NOMO-1 (cell line): ENCODE results near the gene MPZL3.

Experiments used
- DNase-seq, 2 experiments: peaks; one replicate each; lab custom pipeline; 2025; ENCODE audit not compliant: unreplicated experiment in 2 of 2; lab: John Stamatoyannopoulos, UW

The MPZL3 gene, protein sequence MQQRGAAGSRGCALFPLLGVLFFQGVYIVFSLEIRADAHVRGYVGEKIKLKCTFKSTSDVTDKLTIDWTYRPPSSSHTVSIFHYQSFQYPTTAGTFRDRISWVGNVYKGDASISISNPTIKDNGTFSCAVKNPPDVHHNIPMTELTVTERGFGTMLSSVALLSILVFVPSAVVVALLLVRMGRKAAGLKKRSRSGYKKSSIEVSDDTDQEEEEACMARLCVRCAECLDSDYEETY

DNA sequence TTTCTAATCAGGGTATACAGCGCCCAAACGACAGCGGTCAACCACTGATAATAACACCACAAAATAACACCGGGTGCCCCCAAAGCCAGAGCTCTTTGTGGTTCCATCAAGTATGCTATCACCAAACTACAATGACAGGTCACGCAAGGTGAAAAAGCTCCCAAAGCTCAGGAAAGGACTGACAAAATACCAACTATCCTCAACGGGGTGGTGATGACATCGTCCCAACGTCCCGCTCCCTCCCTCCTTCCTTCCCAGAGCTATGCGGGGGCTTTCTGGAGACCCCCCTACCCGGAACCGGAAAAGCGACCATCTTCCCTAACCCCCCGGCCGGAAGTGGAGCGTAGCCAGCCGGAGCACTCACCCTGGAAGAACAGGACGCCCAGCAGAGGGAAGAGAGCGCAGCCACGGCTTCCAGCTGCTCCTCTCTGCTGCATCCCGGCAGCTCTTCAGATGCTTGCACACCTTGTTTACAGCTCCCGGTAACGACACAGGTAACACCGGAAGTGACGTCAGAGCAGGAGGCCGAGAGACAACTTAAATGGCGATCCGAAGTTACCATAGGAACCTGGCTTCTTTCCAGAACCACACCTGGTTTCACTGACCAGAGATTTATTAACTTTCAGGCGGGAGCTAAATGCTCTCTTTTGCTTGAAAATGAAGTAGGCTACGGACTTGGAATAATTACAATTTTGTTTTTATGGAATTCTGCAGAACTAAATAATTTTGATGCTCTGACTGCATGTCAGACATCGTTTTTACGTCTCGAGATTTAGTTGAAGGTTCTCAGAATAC lies at the start of gene MPZL3:
Gene MPZL3 (minus strand): TSS at position 508 of the 795 bp plus-strand sequence. CDS start 71 bp downstream, at position 437.
- DNase-seq: peak; percentile 46 to 72

DNA sequence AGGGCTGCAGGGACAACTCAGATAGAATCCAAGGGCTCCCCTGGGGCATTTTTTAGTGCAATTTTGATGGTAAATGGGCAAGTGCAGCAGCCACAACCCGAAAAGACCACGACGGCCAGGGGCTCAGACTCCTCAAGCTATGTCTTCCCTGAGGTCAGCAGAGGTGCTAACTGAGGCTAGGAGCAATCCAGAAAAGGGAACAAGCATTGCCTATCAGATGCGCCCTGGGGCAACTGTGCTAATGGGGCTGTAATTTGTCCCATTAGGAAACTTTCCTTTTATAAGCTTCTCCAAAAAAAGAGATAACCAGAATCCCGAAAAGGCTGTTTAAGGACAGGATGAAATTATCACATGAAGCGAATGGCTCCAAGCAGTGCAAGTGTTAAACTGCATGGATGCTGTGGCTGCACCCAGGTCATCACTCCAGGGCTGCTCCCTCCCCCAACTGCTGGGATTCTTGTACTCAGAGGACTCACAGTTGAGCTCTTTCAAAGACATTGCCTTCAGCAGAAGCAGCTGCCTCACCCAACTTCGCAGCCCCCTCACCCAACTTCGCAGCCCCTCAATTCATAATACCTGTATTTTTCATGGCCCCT lies 49.5 kb upstream of the MPZL3 start:
- no peak for DNase-seq

DNA sequence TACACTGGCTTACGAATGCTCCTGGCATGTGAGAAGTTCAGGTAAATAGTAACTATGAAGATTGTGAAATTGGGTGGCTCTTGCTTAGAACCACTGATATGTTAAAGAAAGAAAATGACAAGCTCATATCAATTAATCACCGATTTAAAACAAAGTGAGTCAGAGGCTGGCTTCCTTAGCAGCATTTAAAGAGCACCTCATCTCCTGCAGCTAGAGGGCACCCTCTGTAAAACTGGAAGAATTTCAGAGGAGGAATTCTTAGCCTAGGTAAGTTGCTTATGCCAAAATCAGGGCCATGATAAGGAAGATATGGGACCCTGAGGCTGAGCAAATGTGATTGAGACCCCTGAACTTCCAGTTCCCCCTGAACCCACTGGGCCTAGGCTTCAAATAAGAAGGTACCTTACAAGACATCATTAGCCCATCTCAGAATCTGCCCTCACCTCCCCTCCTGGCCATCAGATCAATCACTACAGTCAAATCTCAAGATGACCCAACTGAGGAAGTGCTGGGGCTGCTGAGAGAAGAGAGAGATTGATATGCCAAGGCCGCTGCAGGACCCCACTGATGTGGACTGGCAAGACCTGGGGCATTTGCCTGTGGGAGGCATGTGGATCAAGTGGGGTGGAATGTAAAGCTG lies 43.8 kb upstream of the MPZL3 start:
- peak in 1 of 2 experiments; percentile 10 for DNase-seq

DNA sequence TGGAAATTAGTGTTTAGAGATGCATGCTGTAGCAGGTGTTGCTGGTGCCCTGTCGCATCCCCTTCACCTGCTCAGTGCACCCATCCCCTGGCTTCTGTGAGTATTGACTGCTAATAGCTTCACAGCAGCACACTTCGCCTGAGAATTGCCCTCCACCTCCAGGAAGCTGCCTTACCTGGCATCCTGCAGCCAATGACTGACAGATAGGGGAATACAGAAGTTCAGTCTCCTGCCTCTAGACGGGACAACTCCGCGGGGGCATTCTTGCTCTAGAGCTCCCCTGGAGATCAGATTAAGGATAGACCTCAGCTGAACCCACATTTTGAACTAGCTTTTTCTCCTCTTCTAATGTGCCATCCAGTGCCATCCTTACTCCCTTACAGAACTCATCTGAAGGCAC lies 43.0 kb upstream of the MPZL3 start:
- DNase-seq: no peak

DNA sequence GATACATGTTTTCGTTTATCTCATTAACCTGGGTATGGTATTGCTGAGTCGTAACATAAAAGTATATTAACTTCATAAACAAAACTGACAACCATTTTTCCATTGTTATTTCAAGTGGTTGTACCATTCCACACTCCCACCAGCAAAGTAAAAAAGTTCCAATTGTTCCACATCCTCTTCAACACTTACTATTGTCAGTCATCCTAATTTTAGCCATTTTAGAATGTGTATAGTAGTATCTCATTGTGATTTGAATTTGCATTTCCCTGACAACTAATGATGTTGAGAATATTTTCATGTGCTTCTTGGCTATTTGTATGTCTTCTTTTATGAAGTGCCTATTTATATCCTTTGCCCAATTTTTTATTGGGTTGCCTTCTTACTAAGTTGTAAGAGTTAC lies 41.9 kb upstream of the MPZL3 start:
- DNase-seq: no peak

DNA sequence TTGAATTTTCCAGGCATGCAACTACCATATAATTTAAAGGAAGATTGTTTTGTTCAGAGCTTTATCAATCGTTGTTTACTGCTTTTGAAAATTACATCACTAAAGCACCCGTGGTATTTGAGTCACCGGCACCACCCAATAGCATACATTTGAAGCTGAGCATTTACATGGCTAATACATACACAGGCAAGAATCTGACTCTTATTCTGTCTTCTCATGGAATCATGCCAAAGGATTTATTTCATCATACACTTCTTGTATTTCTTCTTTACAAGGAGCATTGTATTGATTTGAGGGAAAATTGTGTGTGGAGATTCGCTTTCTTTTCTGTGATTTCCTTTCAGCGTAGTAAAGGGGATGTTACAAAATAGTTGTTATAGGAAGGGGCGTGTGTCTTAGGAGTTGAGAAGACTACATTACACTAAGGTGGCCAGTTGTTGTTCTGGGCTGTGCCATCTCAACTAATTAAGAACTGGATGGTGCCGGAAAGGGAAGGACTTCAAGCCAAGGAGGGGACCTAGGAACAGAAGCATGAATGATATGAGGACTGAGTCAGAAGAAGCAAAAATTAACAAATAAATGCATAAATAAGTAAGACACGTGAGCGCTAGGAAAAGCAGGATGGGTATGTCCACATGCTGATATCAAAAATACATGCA lies 39.4 kb upstream of the MPZL3 start:
- peak in 1 of 2 experiments; percentile 74 for DNase-seq

DNA sequence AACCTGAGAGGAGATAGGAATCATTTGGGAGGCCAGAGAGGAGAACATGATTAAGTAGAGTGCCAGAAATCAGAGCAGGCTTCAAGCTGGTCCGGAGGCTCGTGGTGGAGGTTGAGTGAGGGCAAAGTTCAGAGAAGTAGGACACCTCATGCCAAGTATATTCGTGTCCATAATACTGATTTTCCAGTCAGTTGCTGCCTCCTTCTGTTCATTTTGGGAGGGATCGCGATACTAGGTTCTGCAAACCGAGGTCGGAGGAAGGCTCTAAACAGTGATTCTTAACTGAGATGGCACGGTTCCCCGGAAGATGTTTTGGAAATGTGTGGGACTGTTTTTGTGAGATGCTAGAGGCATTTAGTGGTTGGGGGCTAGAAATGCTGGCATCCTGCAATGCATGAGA lies 38.8 kb upstream of the MPZL3 start:
- DNase-seq: peak; percentile 49 to 73

DNA sequence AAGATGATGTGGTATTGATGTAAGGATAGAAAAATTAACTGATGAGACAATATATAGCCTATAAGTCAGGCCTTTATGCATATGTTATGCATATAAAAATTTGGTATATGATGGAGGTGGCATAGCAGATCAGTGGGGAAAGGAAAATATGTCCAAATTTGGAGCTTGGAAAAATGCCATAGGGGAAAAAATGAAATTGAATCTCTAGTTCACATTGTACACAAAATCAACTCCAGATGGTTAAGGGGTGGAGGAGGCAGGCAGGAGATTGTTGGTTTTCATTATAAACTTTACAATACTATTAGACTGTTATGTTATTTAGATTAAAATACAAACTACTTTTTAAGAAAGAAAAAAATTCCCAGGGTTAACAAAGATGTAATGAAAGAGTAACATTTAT lies 37.2 kb upstream of the MPZL3 start:
- no peak for DNase-seq

DNA sequence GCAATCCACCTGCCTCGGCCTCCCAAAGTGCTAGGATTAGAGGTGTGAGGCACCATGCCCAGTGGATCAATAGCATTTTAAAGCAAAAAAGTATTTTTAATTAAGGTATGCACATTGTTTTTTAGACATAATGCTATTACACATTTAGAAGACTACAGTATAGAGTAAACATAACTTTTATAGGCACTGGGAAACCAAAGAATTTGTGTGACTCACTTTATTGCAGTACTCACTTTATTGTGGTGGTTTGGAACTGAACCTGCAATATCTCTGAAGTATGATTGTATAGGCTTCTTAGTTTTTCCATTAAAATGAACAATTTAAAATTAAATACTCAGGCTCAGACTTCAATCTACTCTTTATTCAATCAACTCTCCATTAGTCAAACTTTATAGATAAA lies 34.8 kb upstream of the MPZL3 start:
- no peak for DNase-seq

DNA sequence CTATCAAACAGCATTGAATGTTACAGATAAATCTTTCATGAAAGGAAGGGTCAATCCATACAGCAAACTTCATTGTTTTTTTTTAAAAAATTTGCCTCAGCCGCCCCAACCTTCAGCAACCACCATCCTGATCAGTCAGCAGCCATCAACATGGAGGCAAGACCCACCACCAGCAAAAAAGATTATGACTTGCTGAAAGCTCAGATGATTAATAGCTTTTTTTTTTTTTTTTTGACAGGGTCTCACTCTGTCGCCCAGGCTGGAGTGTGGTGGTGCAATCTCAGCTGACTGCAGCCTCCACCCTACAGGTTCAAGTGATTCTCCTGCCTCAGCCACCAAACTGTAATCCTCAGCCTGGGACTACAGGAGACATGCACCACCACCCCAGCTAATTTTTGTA lies 34.4 kb upstream of the MPZL3 start:
- DNase-seq: no peak

DNA sequence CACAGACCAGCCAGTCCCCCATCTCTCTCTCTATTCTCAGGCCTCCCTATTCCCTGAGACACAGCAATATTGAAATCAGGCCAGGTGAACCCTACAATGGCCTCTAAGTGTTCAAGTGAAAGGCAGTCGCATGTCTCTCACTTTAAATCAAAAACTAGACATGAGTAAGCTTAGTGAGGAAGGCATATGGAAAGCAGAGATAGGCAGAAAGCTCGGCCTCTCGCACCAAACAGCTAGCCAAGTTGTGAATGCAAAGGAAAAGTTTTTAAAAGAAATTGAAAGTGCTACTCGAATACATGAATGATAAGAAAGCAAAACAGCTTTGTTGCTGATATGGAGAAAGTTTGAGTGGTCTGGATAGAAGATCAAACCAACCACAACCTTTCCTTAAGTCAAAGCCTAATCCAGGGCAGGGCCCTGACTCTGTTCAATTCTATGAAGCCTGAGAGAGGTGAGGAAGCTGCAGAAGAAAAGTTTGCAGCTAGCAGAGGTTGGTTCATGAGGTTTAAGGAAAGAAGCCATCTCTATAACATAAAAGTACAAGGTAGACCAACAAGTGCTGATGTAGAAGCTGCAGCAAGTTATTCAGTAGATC lies 31.7 kb upstream of the MPZL3 start:
- no peak for DNase-seq

DNA sequence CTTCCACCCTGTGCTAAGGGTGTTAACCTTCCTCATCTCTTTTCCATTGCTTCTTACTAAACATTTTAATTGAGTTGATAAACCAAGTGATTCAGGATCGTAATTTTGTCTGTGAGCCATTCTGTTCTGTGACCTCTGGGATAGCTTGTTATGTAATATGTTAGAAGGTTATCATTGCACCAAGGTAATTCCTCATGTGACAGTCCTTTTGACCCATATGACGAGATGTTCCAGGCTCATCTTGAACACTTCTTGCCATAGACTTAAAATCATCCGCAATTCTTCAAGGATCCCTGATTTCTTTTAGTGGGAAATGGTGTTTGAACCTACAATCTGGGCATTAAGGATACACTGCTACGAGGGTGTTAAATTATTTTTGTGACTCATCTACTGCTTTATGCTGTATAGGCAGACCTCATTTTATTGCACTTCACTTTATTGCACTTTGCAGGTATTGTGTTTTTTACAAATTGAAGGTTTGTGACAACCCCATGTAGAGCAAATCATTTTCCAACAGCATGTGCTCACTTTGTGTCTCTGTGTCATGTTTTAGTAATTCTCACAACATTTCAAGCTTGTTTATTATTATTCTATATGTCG lies 31.0 kb upstream of the MPZL3 start:
- no peak for DNase-seq

DNA sequence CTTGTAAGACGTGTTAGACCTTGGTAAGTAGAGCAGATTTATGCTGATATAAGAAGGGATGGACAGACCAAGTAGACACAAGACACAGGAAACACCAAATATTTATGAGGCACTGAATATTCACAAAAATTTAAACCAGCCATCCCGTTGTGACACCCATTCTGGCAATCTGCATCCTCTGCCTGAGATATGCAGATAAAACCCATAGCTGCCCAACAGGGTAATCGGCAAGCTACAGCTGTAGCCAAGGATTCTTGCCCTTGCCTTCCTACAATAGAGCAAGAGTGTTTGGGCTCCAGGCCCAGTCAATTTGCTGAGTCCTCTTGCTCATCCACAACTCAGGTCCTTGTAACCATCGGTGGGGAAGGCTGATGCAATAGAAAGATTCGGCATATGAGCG lies 30.4 kb upstream of the MPZL3 start:
- DNase-seq: no peak

DNA sequence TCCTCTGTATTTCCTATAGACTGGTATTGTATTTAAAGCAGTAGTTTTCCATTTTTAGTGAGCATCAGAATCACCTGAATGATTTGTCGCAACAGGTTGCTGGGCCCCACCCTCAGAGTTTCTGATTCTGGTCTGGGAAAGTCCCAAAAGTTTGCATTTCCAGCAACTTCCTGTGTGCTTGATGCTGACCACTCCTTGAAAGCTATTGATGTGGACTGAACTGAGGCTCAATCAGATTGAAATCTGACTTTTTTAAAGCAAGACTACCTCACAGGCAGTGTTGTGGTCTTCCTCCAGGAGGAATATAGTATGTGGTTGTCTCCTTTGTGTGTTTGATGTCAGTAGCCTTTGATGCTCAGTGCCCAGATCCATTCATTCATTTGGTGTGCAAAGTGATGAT lies 29.1 kb upstream of the MPZL3 start:
- DNase-seq: no peak

DNA sequence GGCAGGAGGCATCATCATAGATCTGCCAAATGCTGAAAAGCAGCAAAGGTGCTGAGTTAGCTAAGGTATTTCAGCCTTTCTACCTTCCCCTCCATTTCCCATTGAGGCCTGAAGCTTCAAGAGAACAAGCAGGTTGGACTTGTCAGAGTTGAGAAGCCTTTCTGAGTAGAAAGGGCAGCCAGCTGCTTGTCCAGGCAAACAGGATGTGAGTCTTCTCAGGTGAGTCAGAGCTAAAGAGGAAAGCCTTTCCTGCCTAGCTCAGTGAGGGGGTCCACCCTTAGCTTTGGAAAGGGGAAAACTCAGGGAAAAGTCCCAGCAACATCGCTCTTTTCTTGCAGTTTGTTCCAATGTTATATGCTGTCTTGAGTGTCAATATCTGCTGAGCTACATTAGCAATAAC lies 25.1 kb upstream of the MPZL3 start:
- DNase-seq: no peak

DNA sequence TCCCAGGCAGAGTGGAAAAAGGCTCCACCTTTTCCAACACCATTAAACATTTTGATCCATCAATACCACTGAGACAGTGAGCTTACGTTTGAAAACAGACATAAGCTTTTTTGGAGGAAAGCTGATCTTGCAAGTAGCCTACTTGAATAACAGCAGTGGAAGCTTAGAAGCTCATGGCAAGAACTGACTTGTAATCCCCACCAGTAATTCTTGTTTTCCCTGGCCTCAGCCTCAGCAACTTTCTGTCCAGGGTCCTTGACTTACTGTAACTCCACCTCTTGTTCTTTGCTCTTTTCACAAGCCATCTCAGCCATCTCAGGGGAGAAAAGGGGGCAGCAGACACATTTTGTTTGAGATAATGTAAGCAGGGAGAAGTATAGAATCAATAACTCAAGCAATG lies 24.3 kb upstream of the MPZL3 start:
- DNase-seq: no peak

DNA sequence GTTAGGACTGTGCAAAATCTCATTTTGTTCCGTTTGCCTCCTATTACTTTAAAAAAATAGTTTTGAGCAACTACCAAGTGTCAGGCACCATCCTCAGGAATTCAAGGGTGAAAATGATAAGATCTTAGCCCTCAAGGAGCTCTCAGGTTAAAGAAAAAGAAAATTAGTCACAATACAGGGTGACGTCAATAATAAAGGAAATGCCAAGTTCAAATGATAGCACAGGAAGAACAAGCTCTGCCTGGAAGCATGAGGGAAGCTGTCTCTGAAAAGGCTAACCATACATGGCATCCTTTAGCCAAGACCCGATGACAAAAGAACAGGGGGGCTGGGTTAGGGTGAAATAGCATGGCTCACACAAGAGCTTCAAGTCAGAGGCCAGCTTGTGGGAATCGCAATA lies 23.0 kb upstream of the MPZL3 start:
- no peak for DNase-seq

DNA sequence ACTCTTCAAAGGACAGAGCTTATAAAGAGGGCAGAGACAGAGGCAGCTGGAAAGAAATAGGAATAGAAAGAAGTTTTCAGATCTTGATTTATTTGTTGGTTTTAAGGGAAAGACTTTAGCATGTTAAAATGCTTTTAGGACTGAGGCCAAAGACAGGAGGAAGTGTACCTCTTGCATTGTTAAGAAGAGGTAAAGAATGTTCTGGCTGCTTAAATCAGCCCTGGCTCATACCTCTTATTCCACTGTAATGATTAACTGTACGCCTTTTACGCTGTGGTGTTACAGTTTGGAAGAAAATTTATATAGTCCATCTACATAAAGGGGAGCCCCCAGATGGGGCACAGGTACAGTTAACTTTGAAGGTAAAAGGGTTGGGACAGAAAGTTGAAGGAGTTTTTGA lies 22.0 kb upstream of the MPZL3 start:
- DNase-seq: no peak

DNA sequence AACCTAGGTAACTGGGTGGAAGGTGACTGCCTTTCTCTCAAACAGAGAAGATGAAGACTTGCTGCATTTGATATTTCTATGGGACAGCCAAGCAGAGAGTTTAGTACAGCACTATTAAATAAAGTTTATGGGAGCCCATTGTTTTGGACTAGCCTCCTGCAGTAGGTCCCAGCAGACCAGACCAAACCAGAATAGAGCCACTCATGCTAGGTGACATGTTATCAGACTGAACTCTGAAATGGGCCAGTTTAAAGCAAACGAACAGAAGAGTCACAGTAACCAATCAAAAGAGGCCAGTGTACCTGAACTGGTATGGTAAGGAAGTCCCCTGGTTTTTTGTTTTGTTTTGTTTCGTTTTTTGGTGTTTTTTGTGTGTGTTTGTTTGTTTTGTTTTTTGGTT lies 19.8 kb upstream of the MPZL3 start:
- no peak for DNase-seq

DNA sequence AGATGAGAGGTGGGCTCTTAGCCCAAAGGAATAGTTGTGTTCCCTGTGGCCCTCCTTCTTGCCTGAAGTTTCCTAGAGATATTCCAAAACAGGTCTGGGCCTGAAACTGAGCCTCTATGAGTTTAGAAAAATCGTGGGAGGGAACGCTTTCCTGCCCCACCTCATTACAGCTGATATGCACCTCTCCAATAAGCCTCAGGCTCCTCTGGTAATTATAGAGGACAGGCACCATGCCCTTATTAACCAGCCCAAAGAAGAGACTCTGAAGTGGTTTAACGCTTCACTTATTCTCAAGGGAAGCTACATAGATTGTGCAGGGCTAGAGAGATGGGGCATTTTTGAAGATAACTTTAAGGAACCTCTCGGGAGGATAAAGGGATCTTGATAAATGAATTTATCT lies 15.3 kb upstream of the MPZL3 start:
- no peak for DNase-seq
